Bronchial smooth muscle cell (primary cell): ENCODE data around the gene DIRAS2. TPM values are rescaled to one million over a fixed set of nuclear protein-coding genes. Genes with fewer than 3 reads are reported as not detected.

ENCODE experiments used
- total RNA-seq: library from RNA; depleted of rRNA; stranded (reverse); fragments of >200 nt; gene quantifications from 2 replicates; pipeline ENCODE4 v1.2.1, GENCODE V29; 2014

Gene DIRAS2
- under 0.01 and 0.09 TPM in 2 replicates for total RNA-seq

GRCh38 chr9:90642570-90643539 lies at the start of gene DIRAS2:
Gene DIRAS2, minus strand, starts transcription at chr9:90642824. Its CDS starts 28,997 bp downstream, at chr9:90613827.

Other genes starting within 250 kb of the DIRAS2 start
- gene SYK, start 159.0 kb upstream of the DIRAS2 start, total RNA-seq = under 0.01 TPM in 1 of 2 replicates, not detected in the other